ENCODE data around the gene GRAP2.
"Not testable (repeated sequence)": the region's sequence is repeated elsewhere in the genome, so short reads cannot be mapped to it uniquely, and the experiment has no call there.

GRCh38 chr22:39875176-39875885 lies 25.6 kb upstream of the GRAP2 start:
- not testable (repeated sequence) for TF ChIP-seq POLR2A (IDR thresholded peaks at IDR 0.05; ENCODE audit: low read depth); POLR2AphosphoS5 (IDR thresholded peaks at IDR 0.05); CTCF (IDR thresholded peaks at IDR 0.05)

Measured in esophagus muscularis mucosa (tissue), 3 donors.